GM23338 (cell line): Measurements from ENCODE around the gene HSPG2.
"Not testable (repeated sequence)": the region's sequence is repeated elsewhere in the genome, so short reads cannot be mapped to it uniquely, and the experiment has no call there.

Experiments
- CREB1 ChIP-seq: fragments of 250-450 bp; sonication (Bioruptor Pico); IDR thresholded peaks from 2 replicates; pipeline ENCODE4 v1.5.0; 2020; ENCODE audit warnings: low read depth, mild to moderate bottlenecking, moderate library complexity
- CTCF ChIP-seq, 2 experiments: fragments of 200-600 bp in 1 of 2; sonication (generic) in 1 of 2; conservative IDR thresholded peaks; 2 replicates each; pipeline versions ENCODE4 v1.5.1 to v1.6.1; 2016 to 2017; ENCODE audit warnings: antibody characterized with exemption in 2 of 2, low read depth in 2 of 2, mild to moderate bottlenecking in 2 of 2, moderate library complexity in 1 of 2
- ETS1 ChIP-seq: IDR thresholded peaks from 2 replicates; pipeline ENCODE4 v1.6.1; 2016; ENCODE audit warnings: antibody characterized with exemption
- EZH2 ChIP-seq: fragments of 200-600 bp; sonication (generic); IDR thresholded peaks from one replicate; pipeline ENCODE4 v1.8.0; 2017; ENCODE audit warnings: antibody characterized with exemption, mild to moderate bottlenecking, low read depth; ENCODE audit not compliant: unreplicated experiment
- EZH2phosphoT487 ChIP-seq: fragments of 200-600 bp; sonication (generic); IDR thresholded peaks from one replicate; pipeline ENCODE4 v1.8.1; 2018; ENCODE audit warnings: antibody characterized with exemption; ENCODE audit not compliant: unreplicated experiment
- JUNB ChIP-seq: IDR thresholded peaks from one replicate; pipeline ENCODE4 v1.6.1; 2016; ENCODE audit warnings: antibody characterized with exemption; ENCODE audit not compliant: unreplicated experiment
- POLR2AphosphoS5 ChIP-seq: IDR thresholded peaks from 2 replicates; pipeline ENCODE4 v1.6.1; 2016; ENCODE audit warnings: antibody characterized with exemption, low read depth
- REST ChIP-seq: IDR thresholded peaks from one replicate; pipeline ENCODE4 v1.6.1; 2018; ENCODE audit warnings: antibody characterized with exemption; ENCODE audit not compliant: unreplicated experiment
- STAT1 ChIP-seq: IDR thresholded peaks from one replicate; pipeline ENCODE4 v1.6.1; 2016; ENCODE audit warnings: antibody characterized with exemption; ENCODE audit not compliant: unreplicated experiment
- ZNF114 ChIP-seq: fragments of 250-450 bp; sonication (Bioruptor Pico); IDR thresholded peaks from 2 replicates; pipeline ENCODE4 v1.5.0; 2020; ENCODE audit warnings: mild to moderate bottlenecking, moderate library complexity
- ZNF331 ChIP-seq: fragments of 250-450 bp; sonication (Bioruptor Pico); IDR thresholded peaks from 2 replicates; pipeline ENCODE4 v1.5.0; 2020; ENCODE audit warnings: low read depth, mild to moderate bottlenecking, moderate library complexity

GRCh38 chr1:21826694-21827093 is 110.4 kb downstream of the HSPG2 start:
- TF ChIP-seq CTCF (conservative IDR thresholded peaks at IDR 0.05; ENCODE audit: low read depth in 2 of 2); EZH2phosphoT487; EZH2; JUNB; REST; ETS1; POLR2AphosphoS5; CREB1 (CRISPR knock-in tag); ZNF331; ZNF114 (CRISPR knock-in tag); STAT1: not testable (repeated sequence)
